Central memory CD8-positive, alpha-beta T cell (primary cell): Measurements from ENCODE around the gene KNL1.

ENCODE experiments used
- ATAC-seq: fragments of 150-1000 bp; cut with Tn5 transposase; replicated peaks from 2 replicates; pipeline ENCODE4 v1.10.0; 2022; ENCODE audit warnings: mild to moderate bottlenecking, moderate FRiP score, moderate number of reproducible peaks; ENCODE audit not compliant: poor library complexity, severe bottlenecking; ENCODE audit errors: extremely low read depth
- DNase-seq, 2 donors: peaks; one replicate each; pipeline ENCODE4 v3.0.0; 2021; ENCODE audit warnings: low spot score in 2 of 2
- H3K27ac Mint-ChIP-seq: one replicate; pipeline ENCODE4 v1.8.0; 2022; ENCODE audit warnings: low read depth, mild to moderate bottlenecking, moderate library complexity, mixed read lengths
- H3K27me3 Mint-ChIP-seq: one replicate; pipeline ENCODE4 v1.8.0; 2022; ENCODE audit warnings: mixed read lengths
- H3K36me3 Mint-ChIP-seq: one replicate; pipeline ENCODE4 v1.8.0; 2022; ENCODE audit warnings: mild to moderate bottlenecking, moderate library complexity, mixed read lengths; ENCODE audit not compliant: insufficient read depth
- H3K4me1 Mint-ChIP-seq: one replicate; pipeline ENCODE4 v1.8.0; 2022; ENCODE audit warnings: mixed read lengths
- H3K4me3 Mint-ChIP-seq: one replicate; pipeline ENCODE4 v1.8.0; 2022; ENCODE audit warnings: mild to moderate bottlenecking, moderate library complexity, mixed read lengths
- H3K9me3 Mint-ChIP-seq: one replicate; pipeline ENCODE4 v1.8.0; 2022; ENCODE audit warnings: mixed read lengths

KNL1 gene

GRCh38 chr15:40593588-40594428 is at the start of gene KNL1:
Gene KNL1, plus strand, starts transcription at chr15:40594249. Its CDS starts 8,683 bp downstream, at chr15:40602932.
- no peaks in the 10 kb centered on the region for H3K27me3 Mint-ChIP-seq
- DNase-seq = peak; percentile 87 to 88
- H3K4me3 Mint-ChIP-seq = peak within 1 kb of the TSS; percentile 95
- H3K27ac Mint-ChIP-seq = peak within 1 kb of the TSS; percentile 99
- H3K36me3 Mint-ChIP-seq = peaks cover 21% of the 10 kb centered on the region
- H3K9me3 Mint-ChIP-seq = no peaks in the 10 kb centered on the region
- peak; percentile 76 for ATAC-seq
- peaks cover 34% of the 10 kb centered on the region for H3K4me1 Mint-ChIP-seq

- no peak overlapping the region for H3K27ac Mint-ChIP-seq
- H3K9me3 Mint-ChIP-seq = no peaks in the 10 kb centered on the region
- H3K4me1 Mint-ChIP-seq = peaks cover 16% of the 10 kb centered on the region
- H3K4me3 Mint-ChIP-seq = no peak overlapping the region
- no peaks in the 10 kb centered on the region for H3K27me3 Mint-ChIP-seq
- no peak for DNase-seq
- H3K36me3 Mint-ChIP-seq = peaks cover 14% of the 10 kb centered on the region
- no peak for ATAC-seq
Measured at GRCh38 chr15:40545457-40545856, 48.6 kb upstream of the KNL1 start.

- H3K4me1 Mint-ChIP-seq = peaks cover 16% of the 10 kb centered on the region
- H3K27ac Mint-ChIP-seq = no peak overlapping the region
- no peak overlapping the region for H3K4me3 Mint-ChIP-seq
Measured at GRCh38 chr15:40548610-40549009, 45.4 kb upstream of the KNL1 start.

GRCh38 chr15:40549894-40550293 is 44.2 kb upstream of the KNL1 start:
- Mint-ChIP-seq H3K4me3 (no peak overlapping the region), H3K27me3 (no peaks in the 10 kb centered on the region), H3K27ac (no peak overlapping the region), H3K4me1 (peaks cover 16% of the 10 kb centered on the region), H3K9me3 (no peaks in the 10 kb centered on the region), H3K36me3 (peaks cover 31% of the 10 kb centered on the region)
- DNase-seq = no peak
- ATAC-seq = no peak

More at GRCh38 chr15:40548610-40549009, 45.4 kb upstream of the KNL1 start:
- Mint-ChIP-seq H3K27me3 (no peaks in the 10 kb centered on the region), H3K36me3 (peaks cover 24% of the 10 kb centered on the region), H3K9me3 (no peaks in the 10 kb centered on the region)
- no peak for ATAC-seq
- no peak for DNase-seq

GRCh38 chr15:40550341-40551037 is 43.6 kb upstream of the KNL1 start:
- DNase-seq (no peak), ATAC-seq (no peak)
- Mint-ChIP-seq H3K4me1 (peaks cover 16% of the 10 kb centered on the region), H3K4me3 (no peak overlapping the region), H3K27me3 (no peaks in the 10 kb centered on the region), H3K36me3 (peaks cover 32% of the 10 kb centered on the region), H3K9me3 (no peaks in the 10 kb centered on the region), H3K27ac (no peak overlapping the region)

- no peaks in the 10 kb centered on the region for H3K9me3 Mint-ChIP-seq
- no peak for DNase-seq
- no peak overlapping the region for H3K4me3 Mint-ChIP-seq
- no peak for ATAC-seq
- H3K27ac Mint-ChIP-seq = no peak overlapping the region
- H3K36me3 Mint-ChIP-seq = peaks cover 44% of the 10 kb centered on the region
- no peaks in the 10 kb centered on the region for H3K27me3 Mint-ChIP-seq
- peaks cover 12% of the 10 kb centered on the region for H3K4me1 Mint-ChIP-seq
Measured at GRCh38 chr15:40554161-40554525, 39.9 kb upstream of the KNL1 start.

- H3K36me3 Mint-ChIP-seq = peaks cover 42% of the 10 kb centered on the region
- H3K4me3 Mint-ChIP-seq = no peak overlapping the region
- no peaks in the 10 kb centered on the region for H3K27me3 Mint-ChIP-seq
- no peaks in the 10 kb centered on the region for H3K9me3 Mint-ChIP-seq
- DNase-seq (no peak), ATAC-seq (no peak)
- H3K27ac Mint-ChIP-seq = no peak overlapping the region
- H3K4me1 Mint-ChIP-seq = peaks cover 23% of the 10 kb centered on the region
Measured at GRCh38 chr15:40555876-40556275, 38.2 kb upstream of the KNL1 start.

- H3K36me3 Mint-ChIP-seq = peaks cover 30% of the 10 kb centered on the region
- H3K4me3 Mint-ChIP-seq = no peak overlapping the region
- H3K9me3 Mint-ChIP-seq = no peaks in the 10 kb centered on the region
- DNase-seq (no peak), ATAC-seq (no peak)
- peak overlapping the region; percentile 3 for H3K27ac Mint-ChIP-seq
- H3K4me1 Mint-ChIP-seq = peaks cover 35% of the 10 kb centered on the region
- H3K27me3 Mint-ChIP-seq = no peaks in the 10 kb centered on the region
Measured at GRCh38 chr15:40558952-40559742, 34.9 kb upstream of the KNL1 start.

- DNase-seq (no peak), ATAC-seq (no peak)
- no peaks in the 10 kb centered on the region for H3K9me3 Mint-ChIP-seq
- H3K27ac Mint-ChIP-seq = no peak overlapping the region
- H3K4me3 Mint-ChIP-seq = no peak overlapping the region
- no peaks in the 10 kb centered on the region for H3K27me3 Mint-ChIP-seq
- H3K4me1 Mint-ChIP-seq = peaks cover 50% of the 10 kb centered on the region
- peaks cover 14% of the 10 kb centered on the region for H3K36me3 Mint-ChIP-seq
Measured at GRCh38 chr15:40562691-40563090, 31.4 kb upstream of the KNL1 start.

- Mint-ChIP-seq H3K36me3 (peaks cover 14% of the 10 kb centered on the region), H3K9me3 (no peaks in the 10 kb centered on the region), H3K27me3 (no peaks in the 10 kb centered on the region), H3K4me3 (peak overlapping the region; percentile 93), H3K4me1 (peaks cover 50% of the 10 kb centered on the region), H3K27ac (no peak overlapping the region)
- ATAC-seq (no peak), DNase-seq (no peak)
Measured at GRCh38 chr15:40563426-40563825, 30.6 kb upstream of the KNL1 start.

- Mint-ChIP-seq H3K4me3 (peak within 1 kb of the TSS; percentile 93), H3K36me3 (peaks cover 20% of the 10 kb centered on the region), H3K4me1 (peaks cover 44% of the 10 kb centered on the region), H3K27me3 (no peaks in the 10 kb centered on the region), H3K9me3 (no peaks in the 10 kb centered on the region), H3K27ac (peak within 1 kb of the TSS; percentile 91)
- ATAC-seq (peak; percentile 96), DNase-seq (peak; percentile 80 to 94)
Measured at GRCh38 chr15:40564591-40565332, 29.3 kb upstream of the KNL1 start, which contains the start of gene CCDC32. Gene CCDC32, minus strand, starts transcription at chr15:40565042. Its CDS starts 2,027 bp downstream, at chr15:40563015.
